Psoas muscle (tissue), 8 donors: ENCODE data around the gene KCNJ11. TPM values are rescaled to one million over a fixed set of nuclear protein-coding genes. Genes with fewer than 3 reads are reported as not detected.

ENCODE experiments used
- ATAC-seq, 4 donors: fragments of 200-7000 bp; cut with Tn5 transposase; one replicate each; pipeline ENCODE4 v1.9.1; 2020; ENCODE audit warnings: moderate library complexity in 3 of 4, mild to moderate bottlenecking in 2 of 4
- DNase-seq, 2 donors: peaks; one replicate each; pipeline ENCODE4 v3.0.0-alpha.2; 2020
- H3K27ac ChIP-seq: fragments of 200-600 bp; one replicate; pipeline ENCODE4 v1.8.0; 2022
- H3K27me3 ChIP-seq, 3 donors: fragments of 200-600 bp in 1 of 3; one replicate each; pipeline versions ENCODE4 v1.6.1 to v1.8.0; 2013 to 2022; ENCODE audit warnings: low read length in 2 of 3, mild to moderate bottlenecking in 2 of 3, moderate library complexity in 1 of 3; ENCODE audit not compliant: insufficient read depth in 3 of 3
- H3K36me3 ChIP-seq, 2 donors: fragments of 200-600 bp in 1 of 2; one replicate each; pipeline versions ENCODE4 v1.6.1 to v1.8.0; 2013 to 2022; ENCODE audit warnings: low read depth in 1 of 2, mild to moderate bottlenecking in 1 of 2, moderate library complexity in 1 of 2; ENCODE audit not compliant: insufficient read depth in 1 of 2
- H3K4me1 ChIP-seq: fragments of 200-600 bp; one replicate; pipeline ENCODE4 v1.8.0; 2022
- H3K4me3 ChIP-seq: fragments of 200-600 bp; one replicate; pipeline ENCODE4 v1.8.0; 2022; ENCODE audit warnings: mild to moderate bottlenecking
- H3K9me3 ChIP-seq: fragments of 200-600 bp; one replicate; pipeline ENCODE4 v1.8.0; 2022
- WGBS, 3 donors: extraction: QIAGEN DNeasy Blood & Tissue Kit; methylation state at CpG; one replicate each; pipeline versions ENCODE4 v1.1.6 to v1.1.7; 2013; 5-methylcytosine and 5-hydroxymethylcytosine counted together
- intact Hi-C, 2 donors: fragments of 100-400 bp; cut with DNase I; formaldehyde crosslinking; loops; one replicate each; pipeline versions ENCODE4 v1.11.0 to v1.14.2; 2022
- polyA plus RNA-seq, 3 donors: library from polyadenylated mRNA; stranded (reverse); fragments of 200-250 nt; gene quantifications; one replicate each; pipeline ENCODE4 v1.2.3, GENCODE V29; 2013
- total RNA-seq, 4 donors: library from RNA; stranded (reverse); fragmentation: NEBNext Ultra II Directional in 2 of 4; extraction: Animal tissue kit (Norgen Biotek cat#: 25700) in 2 of 4; gene quantifications; one replicate each; pipeline versions ENCODE4 v1.2.1 to v1.2.4, GENCODE V29; 2021 to 2023
- TF ChIP-seq, protein P1 (sequence below): fragments of 200-600 bp; IDR thresholded peaks from one replicate; pipeline ENCODE4 v1.8.0; 2022; ENCODE audit warnings: antibody characterized with exemption
- donor health status: healthy with polysubstance abuse.
- donor health status: DM: no; HTN: no; CAD: no; lungs with moderate emphysema.
- donor health status: Bipolar disorder and iron deficiency.
- donor health status: healthy.
- donor health status: DM: yes; HTN: yes; CAD: no.
- donor health status: DM: no; HTN: no; CAD: no.
- donor health status: DM: no; HTN: no; CAD: no.
- donor health status: DM: yes; HTN: yes; CAD: no.

The KCNJ11 gene
- total and polyA plus RNA-seq, 7 donors, result 66.5 to 173 (median 88.4) TPM

DNA sequence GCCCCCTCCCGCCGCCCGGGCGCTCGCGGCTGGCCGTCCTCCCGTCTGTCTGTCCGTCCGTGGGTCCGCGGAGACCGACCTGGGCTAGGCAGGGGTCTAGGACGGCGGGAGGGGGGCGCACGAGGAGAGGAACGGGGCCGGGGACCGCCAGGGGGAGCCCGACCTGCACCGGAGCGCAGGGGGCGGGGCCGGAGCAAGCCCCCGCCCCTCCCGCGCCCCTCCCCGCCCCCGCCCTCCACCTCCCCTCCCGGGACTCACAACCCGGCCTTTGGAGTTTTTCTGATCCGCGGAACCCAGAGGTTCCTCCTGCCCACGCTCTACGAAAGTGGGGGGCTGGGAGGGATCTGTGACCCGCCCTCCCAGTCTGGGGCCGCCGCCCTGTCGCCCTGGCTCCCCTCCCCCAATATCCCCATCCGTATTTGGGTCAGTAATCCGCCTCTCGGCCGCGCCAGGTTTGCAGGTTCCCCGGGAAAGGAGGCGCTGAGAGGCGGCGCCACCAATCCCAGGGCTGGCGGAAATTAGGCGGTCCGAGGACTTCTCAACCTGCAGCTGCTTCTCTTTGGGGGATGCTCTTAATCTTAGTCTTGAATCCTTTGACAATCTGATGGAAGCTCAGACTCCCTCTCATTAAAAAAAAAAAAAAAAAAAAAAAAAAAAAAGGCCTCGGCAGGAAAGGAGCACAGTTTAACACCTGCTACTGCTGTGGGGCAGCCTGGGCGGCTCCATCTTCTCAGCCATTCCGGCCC lies 925 bp upstream of the KCNJ11 start:
- TF ChIP-seq, protein P1, sequence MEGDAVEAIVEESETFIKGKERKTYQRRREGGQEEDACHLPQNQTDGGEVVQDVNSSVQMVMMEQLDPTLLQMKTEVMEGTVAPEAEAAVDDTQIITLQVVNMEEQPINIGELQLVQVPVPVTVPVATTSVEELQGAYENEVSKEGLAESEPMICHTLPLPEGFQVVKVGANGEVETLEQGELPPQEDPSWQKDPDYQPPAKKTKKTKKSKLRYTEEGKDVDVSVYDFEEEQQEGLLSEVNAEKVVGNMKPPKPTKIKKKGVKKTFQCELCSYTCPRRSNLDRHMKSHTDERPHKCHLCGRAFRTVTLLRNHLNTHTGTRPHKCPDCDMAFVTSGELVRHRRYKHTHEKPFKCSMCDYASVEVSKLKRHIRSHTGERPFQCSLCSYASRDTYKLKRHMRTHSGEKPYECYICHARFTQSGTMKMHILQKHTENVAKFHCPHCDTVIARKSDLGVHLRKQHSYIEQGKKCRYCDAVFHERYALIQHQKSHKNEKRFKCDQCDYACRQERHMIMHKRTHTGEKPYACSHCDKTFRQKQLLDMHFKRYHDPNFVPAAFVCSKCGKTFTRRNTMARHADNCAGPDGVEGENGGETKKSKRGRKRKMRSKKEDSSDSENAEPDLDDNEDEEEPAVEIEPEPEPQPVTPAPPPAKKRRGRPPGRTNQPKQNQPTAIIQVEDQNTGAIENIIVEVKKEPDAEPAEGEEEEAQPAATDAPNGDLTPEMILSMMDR, result peak; percentile 73
- DNase-seq, result peak; percentile 87 to 95
- Histone ChIP-seq H3K4me1 (peaks cover 22% of the 10 kb centered on the region), H3K27me3 (no peaks in the 10 kb centered on the region), H3K36me3 (peaks cover 0 to 10% of the 10 kb centered on the region in 2 donors), H3K9me3 (no peaks in the 10 kb centered on the region), H3K27ac (peak overlapping the region; percentile 96), H3K4me3 (peak overlapping the region; percentile 78)
- peak; percentile 62 to 77 (median 66) for ATAC-seq
- 3 to 4% (median 3%) methylated on average over 26 to 54 of the region's 55 CpGs for WGBS, 3 donors
- intact Hi-C loops, result loop anchor here (2.0 to 5.0 kb wide), 2 partner anchors 15 to 333 kb away; no protein-coding TSS in a partner anchor

- no peaks in the 10 kb centered on the region for H3K9me3 ChIP-seq
- WGBS, 3 donors, result 38 to 87% (median 46%) methylated on average over 19 to 20 of the region's 20 CpGs
- intact Hi-C loops, result loop anchor here (2.0 to 5.0 kb wide), 2 partner anchors 17 to 334 kb away; no protein-coding TSS in a partner anchor
- DNase-seq, result peak; percentile 58 to 84
- peaks cover 38% of the 10 kb centered on the region for H3K4me1 ChIP-seq
- TF ChIP-seq, protein P1, result no peak
- peak overlapping the region; percentile 96 for H3K27ac ChIP-seq
- peaks cover 0 to 18% of the 10 kb centered on the region in 2 donors for H3K36me3 ChIP-seq
- no peaks in the 10 kb centered on the region for H3K27me3 ChIP-seq
- ATAC-seq, result peak; percentile 6 to 28 (median 18)
- peak overlapping the region; percentile 78 for H3K4me3 ChIP-seq
These were observed 648 bp downstream of the KCNJ11 start for GRCh38 chr11:17387811-17388210.

GRCh38 chr11:17387254-17387653 lies 1.2 kb downstream of the KCNJ11 start:
- H3K4me1 ChIP-seq, result peaks cover 42% of the 10 kb centered on the region

DNA sequence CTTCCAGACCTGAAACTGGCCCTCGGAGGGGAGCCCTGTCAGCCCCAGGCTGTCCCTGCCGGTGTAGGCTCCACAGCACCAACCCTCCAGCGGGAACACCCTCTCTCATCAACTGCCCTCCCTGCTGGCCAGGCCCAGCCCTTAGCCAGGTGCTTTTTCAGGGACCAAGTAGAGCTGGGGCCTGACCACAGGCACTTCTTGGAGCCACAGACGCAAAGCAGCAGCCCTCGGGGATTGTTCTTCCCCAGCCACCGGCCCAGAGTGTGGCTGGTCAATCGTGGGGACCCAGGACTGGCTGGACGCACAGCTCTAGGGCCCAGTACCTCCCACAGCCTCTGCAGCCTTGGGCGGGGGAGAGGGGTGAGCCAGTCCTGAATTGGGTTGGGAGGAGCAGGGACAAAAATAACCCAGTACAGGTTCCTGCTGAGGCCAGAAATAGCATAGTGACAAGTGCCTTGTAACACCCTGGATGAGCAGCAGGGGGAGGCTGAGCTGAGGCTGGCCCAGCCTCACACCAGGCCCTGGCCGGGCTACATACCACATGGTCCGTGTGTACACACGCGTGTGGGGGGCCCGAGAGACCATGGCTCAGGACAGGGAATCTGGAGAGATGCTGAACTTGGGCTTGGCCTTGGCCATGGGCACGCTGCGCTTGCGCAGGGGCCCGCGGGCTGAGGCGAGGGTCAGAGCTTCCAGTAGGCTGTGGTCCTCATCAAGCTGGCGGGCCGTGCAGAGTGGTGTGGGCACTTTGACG lies 2.0 kb downstream of the KCNJ11 start:
- intact Hi-C loops, result loop anchor here (1.0 to 5.0 kb wide), 3 partner anchors 31 to 336 kb away; no protein-coding TSS in a partner anchor
- H3K36me3 ChIP-seq, result peaks cover 0 to 18% of the 10 kb centered on the region in 2 donors
- H3K27me3 ChIP-seq, result no peaks in the 10 kb centered on the region
- H3K4me3 ChIP-seq, result peak overlapping the region; percentile 78
- peak overlapping the region; percentile 96 for H3K27ac ChIP-seq
- ATAC-seq, result peak; percentile 74 to 79 (median 76)
- H3K9me3 ChIP-seq, result no peaks in the 10 kb centered on the region
- WGBS, 3 donors, result 37 to 47% (median 44%) methylated on average over 18 to 23 of the region's 23 CpGs
- TF ChIP-seq, protein P1, result peak; percentile 71
- peaks cover 50% of the 10 kb centered on the region for H3K4me1 ChIP-seq
- peak; percentile 73 to 91 for DNase-seq

More at GRCh38 chr11:17387254-17387653, 1.2 kb downstream of the KCNJ11 start:
- TF ChIP-seq, protein P1, result no peak
- 94 to 96% (median 96%) methylated on average over 20 of the region's 20 CpGs for WGBS, 3 donors
- H3K27me3 ChIP-seq, result no peaks in the 10 kb centered on the region
- DNase-seq (no peak), ATAC-seq (no peak)
- no peaks in the 10 kb centered on the region for H3K9me3 ChIP-seq
- intact Hi-C loops, result loop anchor here in 1 of 2 donors (5.0 kb wide), 1 partner anchor 335 kb away; no protein-coding TSS in a partner anchor
- peaks cover 0 to 18% of the 10 kb centered on the region in 2 donors for H3K36me3 ChIP-seq
- peak overlapping the region; percentile 78 for H3K4me3 ChIP-seq
- peak overlapping the region; percentile 96 for H3K27ac ChIP-seq
